HG02840 (cell line): ENCODE measurements around the gene KLB.

Experiments
- ATAC-seq: cut with Tn5 transposase; IDR thresholded peaks from one replicate; pipeline ENCODE4 v1.9.1; 2021; ENCODE audit warnings: mild to moderate bottlenecking, moderate library complexity, moderate number of reproducible peaks; ENCODE audit not compliant: unreplicated experiment, low FRiP score

The KLB gene

DNA sequence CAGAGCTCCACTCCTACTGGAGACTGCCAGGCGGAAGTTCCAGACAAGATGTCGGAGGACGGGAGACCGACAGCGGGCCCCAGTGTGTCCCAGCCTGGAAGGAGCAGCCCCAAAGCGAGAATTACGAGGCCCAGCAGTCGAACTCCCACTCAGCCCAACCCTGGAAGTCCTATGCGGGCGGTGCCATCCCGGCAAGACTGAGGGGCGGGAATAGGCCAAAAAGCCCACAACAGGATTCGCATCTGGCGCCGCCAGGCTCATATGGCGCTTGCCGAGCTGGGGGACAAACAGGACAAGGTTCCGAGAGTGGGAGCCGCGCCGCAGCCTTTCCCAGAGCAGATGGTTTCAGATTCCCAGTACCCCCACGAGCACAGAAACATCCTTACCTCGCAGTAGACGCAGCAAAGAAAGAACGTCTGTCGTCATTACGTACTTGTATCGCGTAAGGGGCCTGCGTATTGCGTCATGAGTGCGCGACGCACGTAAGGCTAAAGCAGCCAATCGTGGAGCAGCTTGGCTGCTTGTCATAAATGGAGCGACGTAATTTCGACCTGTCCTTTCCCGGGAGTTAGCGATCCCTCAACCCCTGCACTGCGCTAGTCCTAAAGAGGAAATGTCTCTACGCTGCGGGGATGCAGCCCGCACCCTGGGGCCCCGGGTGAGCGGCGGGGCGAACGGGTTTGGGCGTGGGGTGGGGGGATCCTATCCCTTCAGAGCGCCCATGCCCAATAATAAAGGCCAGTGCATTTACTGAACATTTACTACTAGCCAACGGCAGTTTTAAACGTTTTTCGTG is 52.0 kb downstream of the KLB start, which contains the start of the genes LIAS and RPL9:
TSS of gene LIAS (plus strand) at position 552 of the 796 bp plus-strand sequence. CDS start at position 614, 62 bp downstream.
TSS of gene RPL9 (minus strand) at position 418 of the 796 bp plus-strand sequence. CDS start 483 bp downstream, outside the sequence.
- ATAC-seq = peak; percentile 88

- no peak for ATAC-seq
Observed at GRCh38 chr4:39464886-39465501, 58.3 kb downstream of the KLB start.

DNA sequence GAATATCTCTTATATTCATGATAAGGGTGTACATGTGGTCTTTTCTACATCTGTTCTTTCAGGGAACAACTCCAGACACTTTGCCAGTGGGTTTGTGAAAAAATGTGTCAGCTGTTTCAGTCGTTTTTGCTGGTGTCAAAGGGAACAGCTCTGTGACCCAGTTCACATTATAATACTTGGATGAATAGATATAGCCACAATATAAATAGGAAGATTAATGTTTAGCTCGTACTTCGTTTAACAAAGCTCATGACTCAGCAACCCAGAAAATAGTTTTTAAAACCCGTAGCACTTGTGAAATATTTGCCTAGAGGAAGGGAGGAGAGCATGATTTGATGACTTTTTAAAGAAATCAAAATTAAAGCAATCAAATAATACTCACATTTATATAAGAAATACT is 60.0 kb downstream of the KLB start:
- no peak for ATAC-seq

GRCh38 chr4:39467464-39467863 is 60.7 kb downstream of the KLB start:
- no peak for ATAC-seq

GRCh38 chr4:39469429-39470077 is 62.8 kb downstream of the KLB start:
- peak; percentile 65 for ATAC-seq

- ATAC-seq = no peak
Observed at GRCh38 chr4:39470402-39470801, 63.7 kb downstream of the KLB start.

- ATAC-seq = no peak
Observed at GRCh38 chr4:39472396-39472795, 65.7 kb downstream of the KLB start.

DNA sequence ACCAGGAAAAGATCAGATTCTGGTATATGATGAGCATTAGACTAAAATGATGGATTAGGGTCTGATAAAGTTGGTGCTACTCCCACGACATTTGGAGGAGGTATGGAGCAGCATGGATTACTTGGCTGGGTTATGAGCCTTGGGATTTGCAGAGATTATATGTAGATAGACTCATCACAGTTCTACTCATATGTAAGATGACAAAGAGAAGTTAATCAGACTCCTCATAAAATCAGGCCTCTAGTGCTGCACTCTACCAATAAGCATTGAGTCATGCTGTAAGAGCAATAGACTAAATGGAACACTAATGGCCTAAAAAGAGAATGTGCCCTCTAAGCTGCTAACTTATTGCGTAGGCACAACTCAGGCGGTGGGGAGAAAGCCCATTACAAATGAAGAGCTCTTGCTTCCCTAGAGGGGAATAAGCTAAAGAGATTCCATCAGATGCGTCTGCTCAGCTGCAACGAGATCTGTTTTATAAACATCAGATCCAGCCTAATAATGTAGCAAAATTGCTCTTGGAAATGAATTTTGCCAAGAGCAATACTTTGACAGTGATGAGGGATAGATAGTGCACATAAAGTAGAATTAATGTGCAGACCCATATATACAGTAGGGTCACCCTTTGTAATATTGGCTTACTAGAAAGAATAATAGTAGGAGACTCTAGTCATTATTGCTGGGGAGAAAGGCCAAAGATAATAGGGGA is 69.6 kb downstream of the KLB start:
- ATAC-seq = no peak

DNA sequence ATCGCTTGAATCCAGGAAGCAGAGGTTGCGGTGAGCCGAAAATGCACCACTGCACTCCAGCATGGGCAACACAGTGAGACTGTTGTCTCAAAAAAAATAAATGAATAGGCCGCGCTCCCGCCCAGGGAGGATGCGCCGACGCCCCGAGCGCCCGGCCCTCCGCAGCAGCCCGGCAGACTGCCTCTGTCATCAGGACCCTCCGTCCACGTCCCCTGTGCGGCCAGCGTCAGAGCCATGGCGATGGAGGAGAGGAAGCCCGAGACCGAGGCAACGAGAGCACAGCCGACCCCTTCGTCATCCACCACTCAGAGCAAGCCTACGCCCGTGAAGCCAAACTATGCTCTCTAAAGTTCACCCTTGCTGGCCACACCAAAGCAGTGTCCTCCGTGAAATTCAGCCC is 73.5 kb downstream of the KLB start:
- ATAC-seq = no peak

DNA sequence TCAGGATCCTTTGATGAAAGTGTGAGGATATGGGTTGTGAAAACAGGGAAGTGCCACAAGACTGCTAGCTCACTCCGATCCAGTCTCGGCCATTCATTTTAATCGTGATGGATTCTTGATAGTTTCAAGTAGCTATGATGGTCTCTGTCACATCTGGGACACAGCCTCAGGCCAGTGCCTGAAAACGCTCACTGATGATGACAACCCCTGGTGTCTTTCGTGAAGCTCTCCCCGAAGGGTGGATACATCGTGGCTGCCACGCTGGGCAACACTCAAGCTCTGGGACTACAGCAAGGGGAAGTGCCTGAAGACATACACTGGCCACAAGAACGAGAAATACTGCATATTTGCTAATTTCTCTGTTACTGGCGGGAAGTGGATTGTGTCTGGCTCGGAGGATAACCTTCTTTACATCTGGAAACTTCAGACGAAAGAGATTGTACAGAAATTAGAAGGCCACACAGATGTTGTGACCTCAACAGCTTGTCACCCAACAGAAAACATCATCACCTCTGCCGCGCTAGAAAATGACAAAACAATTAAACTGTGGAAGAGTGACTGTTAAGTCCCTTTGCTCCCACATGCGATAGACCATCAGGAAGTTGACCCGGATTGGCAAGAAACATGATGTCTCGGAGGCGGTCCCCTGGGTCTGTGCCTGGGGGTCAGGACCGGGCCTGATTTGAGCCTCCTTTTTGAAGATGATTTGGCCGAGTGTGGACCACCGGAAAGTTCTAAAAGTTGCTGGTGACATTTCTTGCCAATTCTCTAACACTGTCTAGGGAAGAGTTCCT is 74.4 kb downstream of the KLB start:
- no peak for ATAC-seq

DNA sequence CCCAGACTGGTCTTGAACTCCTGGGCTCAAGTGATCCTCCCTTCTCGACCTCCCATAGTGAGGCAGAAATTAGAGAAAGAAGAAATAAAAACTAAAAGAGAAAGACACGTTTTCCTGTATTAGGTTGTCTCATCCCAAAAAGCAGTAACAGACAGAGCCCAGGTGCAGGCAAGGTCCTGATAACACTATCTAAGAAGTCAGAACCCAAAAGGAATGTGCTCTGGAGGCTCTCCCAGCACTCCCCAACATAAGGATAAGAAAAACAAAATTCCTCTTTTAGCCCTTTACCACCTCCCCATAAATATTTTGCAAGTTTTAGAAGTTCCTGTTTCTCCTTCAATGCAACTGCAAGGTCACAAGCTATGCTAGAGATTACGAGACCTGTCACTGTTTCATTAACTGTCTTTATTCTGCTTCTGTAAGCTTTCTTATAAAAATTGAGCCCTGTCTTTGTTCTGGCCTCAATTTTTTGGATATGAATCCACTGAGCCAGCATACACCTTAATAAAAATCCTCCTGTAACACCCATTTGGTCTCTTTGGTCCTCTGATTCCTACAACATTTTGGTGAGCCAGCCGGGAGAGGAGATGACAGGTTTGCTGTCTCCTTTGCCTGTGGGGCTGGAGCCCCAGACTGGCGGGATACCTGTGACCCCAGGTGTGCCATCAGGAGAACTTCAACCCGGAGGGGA is 78.0 kb downstream of the KLB start:
- ATAC-seq = no peak

GRCh38 chr4:39486221-39486804 is 79.6 kb downstream of the KLB start:
- ATAC-seq = no peak

DNA sequence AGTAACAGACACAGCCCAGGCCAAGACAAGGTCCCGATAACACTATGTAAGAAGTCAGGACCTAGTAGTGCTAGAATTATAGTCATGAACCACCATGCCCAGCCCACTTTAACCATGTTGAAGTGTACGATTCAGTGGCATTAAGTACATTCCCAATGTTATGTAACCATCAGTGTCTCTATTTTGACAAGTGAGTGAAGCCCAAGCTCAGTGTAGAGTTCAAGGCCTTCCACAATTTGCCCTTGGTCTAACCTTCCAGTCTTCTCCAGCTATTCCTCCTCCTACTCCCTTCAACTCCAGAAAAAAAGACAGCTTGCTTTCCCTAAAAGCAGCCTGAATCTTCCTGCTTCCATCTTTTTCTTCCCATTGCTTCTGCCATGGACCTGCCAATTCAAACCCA is 83.6 kb downstream of the KLB start:
- ATAC-seq = no peak

- ATAC-seq = no peak
Observed at GRCh38 chr4:39494354-39494753, 87.6 kb downstream of the KLB start.

GRCh38 chr4:39495446-39496213 is 88.9 kb downstream of the KLB start:
- no peak for ATAC-seq

- no peak for ATAC-seq
Observed at GRCh38 chr4:39497909-39498726, 91.4 kb downstream of the KLB start.

GRCh38 chr4:39498727-39499020 is 91.9 kb downstream of the KLB start:
- no peak for ATAC-seq
